HG03521 (cell line): Measurements from ENCODE around the gene MAP3K7.

Experiments used
- ATAC-seq: cut with Tn5 transposase; IDR thresholded peaks from one replicate; pipeline ENCODE4 v1.9.1; 2021; ENCODE audit warnings: mild to moderate bottlenecking, moderate library complexity; ENCODE audit not compliant: unreplicated experiment

Gene MAP3K7

GRCh38 chr6:90586836-90587638 is at the start of gene MAP3K7:
TSS of gene MAP3K7 (minus strand) at chr6:90587072. CDS start at chr6:90586883, 189 bp downstream.
- peak; percentile 87 for ATAC-seq

GRCh38 chr6:90631046-90631445 is 44.2 kb upstream of the MAP3K7 start:
- no peak for ATAC-seq

GRCh38 chr6:90621581-90621980 is 34.7 kb upstream of the MAP3K7 start:
- no peak for ATAC-seq

GRCh38 chr6:90619221-90619620 is 32.3 kb upstream of the MAP3K7 start:
- no peak for ATAC-seq

- ATAC-seq: no peak
Observed at GRCh38 chr6:90612313-90612680, 25.4 kb upstream of the MAP3K7 start.

- ATAC-seq: no peak
Observed at GRCh38 chr6:90611543-90612312, 24.9 kb upstream of the MAP3K7 start.

GRCh38 chr6:90610751-90611542 is 24.1 kb upstream of the MAP3K7 start:
- ATAC-seq: peak; percentile 60

- ATAC-seq: no peak
Observed at GRCh38 chr6:90610301-90610750, 23.5 kb upstream of the MAP3K7 start.

- no peak for ATAC-seq
Observed at GRCh38 chr6:90605749-90606340, 19.0 kb upstream of the MAP3K7 start.

GRCh38 chr6:90604546-90604945 is 17.7 kb upstream of the MAP3K7 start:
- ATAC-seq: no peak

- ATAC-seq: no peak
Observed at GRCh38 chr6:90599151-90599550, 12.3 kb upstream of the MAP3K7 start.

- ATAC-seq: no peak
Observed at GRCh38 chr6:90598192-90598951, 11.5 kb upstream of the MAP3K7 start.

- ATAC-seq: no peak
Observed at GRCh38 chr6:90596967-90597539, 10.2 kb upstream of the MAP3K7 start.

- ATAC-seq: no peak
Observed at GRCh38 chr6:90595854-90596253, 9.0 kb upstream of the MAP3K7 start.

- ATAC-seq: peak; percentile 8
Observed at GRCh38 chr6:90586546-90586835, 381 bp downstream of the MAP3K7 start.

GRCh38 chr6:90584636-90585255 is 2.1 kb downstream of the MAP3K7 start:
- ATAC-seq: no peak

GRCh38 chr6:90583836-90584481 is 2.9 kb downstream of the MAP3K7 start:
- ATAC-seq: no peak

GRCh38 chr6:90583179-90583835 is 3.6 kb downstream of the MAP3K7 start:
- ATAC-seq: no peak

- no peak for ATAC-seq
Observed at GRCh38 chr6:90581146-90581545, 5.7 kb downstream of the MAP3K7 start.
